GM19395 (cell line): ENCODE data around the gene IFI44.
A peak's percentile ranks its signal among the peaks of the same experiment; 100 is the strongest.

Experiments
- ATAC-seq: cut with Tn5 transposase; IDR thresholded peaks from one replicate; pipeline ENCODE4 v1.9.1; 2021; ENCODE audit warnings: mild to moderate bottlenecking, moderate library complexity; ENCODE audit not compliant: unreplicated experiment

Gene IFI44

GRCh38 chr1:78649628-78650027, at the start of gene IFI44:
IFI44 (plus strand) TSS chr1:78649831; CDS start chr1:78650196, 365 bp downstream.
- ATAC-seq = peak; percentile 88

- no peak for ATAC-seq
Measured at GRCh38 chr1:78601068-78601467, 48.6 kb upstream of the IFI44 start.

- ATAC-seq = no peak
Measured at GRCh38 chr1:78603206-78603605, 46.4 kb upstream of the IFI44 start.

- ATAC-seq = no peak
Measured at GRCh38 chr1:78604643-78605042, 45.0 kb upstream of the IFI44 start.

- ATAC-seq = no peak
Measured at GRCh38 chr1:78606274-78606673, 43.4 kb upstream of the IFI44 start.

- no peak for ATAC-seq
Measured at GRCh38 chr1:78607334-78607927, 42.2 kb upstream of the IFI44 start.

GRCh38 chr1:78607944-78608343, 41.7 kb upstream of the IFI44 start:
- ATAC-seq = no peak

GRCh38 chr1:78617615-78618026, 32.0 kb upstream of the IFI44 start:
- peak; percentile 52 for ATAC-seq

GRCh38 chr1:78619032-78619431, 30.6 kb upstream of the IFI44 start:
- ATAC-seq = no peak

- peak; percentile 12 for ATAC-seq
Measured at GRCh38 chr1:78619446-78619802, 30.2 kb upstream of the IFI44 start.

GRCh38 chr1:78619803-78620579, 29.6 kb upstream of the IFI44 start, which contains the start of gene IFI44L:
IFI44L (plus strand) TSS chr1:78620448; CDS start chr1:78627916, 7,468 bp downstream.
- peak; percentile 53 for ATAC-seq

GRCh38 chr1:78620666-78621065, 29.0 kb upstream of the IFI44 start:
- no peak for ATAC-seq

- ATAC-seq = no peak
Measured at GRCh38 chr1:78622548-78622947, 27.1 kb upstream of the IFI44 start.

- no peak for ATAC-seq
Measured at GRCh38 chr1:78624035-78624434, 25.6 kb upstream of the IFI44 start.

- no peak for ATAC-seq
Measured at GRCh38 chr1:78627321-78627720, 22.3 kb upstream of the IFI44 start.

- ATAC-seq = no peak
Measured at GRCh38 chr1:78630600-78630999, 19.0 kb upstream of the IFI44 start.

GRCh38 chr1:78633209-78633608, 16.4 kb upstream of the IFI44 start:
- ATAC-seq = no peak

GRCh38 chr1:78640462-78640861, 9.2 kb upstream of the IFI44 start:
- ATAC-seq = peak; percentile 75

- peak; percentile 63 for ATAC-seq
Measured at GRCh38 chr1:78641558-78641957, 8.1 kb upstream of the IFI44 start.

GRCh38 chr1:78645723-78646122, 3.9 kb upstream of the IFI44 start:
- no peak for ATAC-seq

- ATAC-seq = no peak
Measured at GRCh38 chr1:78647238-78647637, 2.4 kb upstream of the IFI44 start.

GRCh38 chr1:78650114-78650660, 556 bp downstream of the IFI44 start:
- ATAC-seq = peak; percentile 33
